ENCODE results near the gene RAP1GDS1. TPM values are rescaled to one million over a fixed set of nuclear protein-coding genes. Genes with fewer than 3 reads are reported as not detected.
"Not testable (repeated sequence)": the region's sequence is repeated elsewhere in the genome, so short reads cannot be mapped to it uniquely, and the experiment has no call there.

RAP1GDS1 gene
- total RNA-seq, 1 experiment from 2014 or later: 27.9 TPM

DNA sequence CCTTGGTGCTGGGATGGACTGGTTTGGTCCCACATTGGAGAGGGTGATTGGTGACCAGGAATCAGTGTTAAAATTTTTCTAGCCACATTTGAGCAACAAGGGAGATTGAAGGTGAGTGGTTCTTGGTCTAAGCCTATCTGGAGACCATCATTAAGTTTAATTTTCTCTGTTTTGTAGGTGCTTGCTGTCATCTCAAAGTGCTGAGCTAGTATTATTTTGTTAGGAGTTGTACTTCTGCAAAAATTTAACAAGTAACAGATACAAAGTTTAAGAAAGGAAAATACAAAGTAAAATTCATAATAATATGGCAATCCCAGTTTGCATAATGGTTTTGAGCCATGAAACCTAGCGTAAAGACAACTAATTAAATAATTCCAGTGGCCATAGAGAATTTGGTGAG is 66.5 kb downstream of the RAP1GDS1 start:
- Mint-ChIP-seq H3K27me3 (ENCODE audit: unreplicated experiment) (no peaks in the 10 kb centered on the region), H3K27ac (ENCODE audit: unreplicated experiment) (no peak overlapping the region), H3K4me1 (ENCODE audit: low read depth, unreplicated experiment) (no peaks in the 10 kb centered on the region), H3K36me3 (ENCODE audit: insufficient read depth, unreplicated experiment) (peaks cover 7% of the 10 kb centered on the region), H3K4me3 (ENCODE audit: low read depth, unreplicated experiment) (no peak overlapping the region), H3K9me3 (ENCODE audit: low read depth, unreplicated experiment) (peaks cover 6% of the 10 kb centered on the region)
- CTCF ChIA-PET: no interaction called here
- TF ChIP-seq, protein P1, sequence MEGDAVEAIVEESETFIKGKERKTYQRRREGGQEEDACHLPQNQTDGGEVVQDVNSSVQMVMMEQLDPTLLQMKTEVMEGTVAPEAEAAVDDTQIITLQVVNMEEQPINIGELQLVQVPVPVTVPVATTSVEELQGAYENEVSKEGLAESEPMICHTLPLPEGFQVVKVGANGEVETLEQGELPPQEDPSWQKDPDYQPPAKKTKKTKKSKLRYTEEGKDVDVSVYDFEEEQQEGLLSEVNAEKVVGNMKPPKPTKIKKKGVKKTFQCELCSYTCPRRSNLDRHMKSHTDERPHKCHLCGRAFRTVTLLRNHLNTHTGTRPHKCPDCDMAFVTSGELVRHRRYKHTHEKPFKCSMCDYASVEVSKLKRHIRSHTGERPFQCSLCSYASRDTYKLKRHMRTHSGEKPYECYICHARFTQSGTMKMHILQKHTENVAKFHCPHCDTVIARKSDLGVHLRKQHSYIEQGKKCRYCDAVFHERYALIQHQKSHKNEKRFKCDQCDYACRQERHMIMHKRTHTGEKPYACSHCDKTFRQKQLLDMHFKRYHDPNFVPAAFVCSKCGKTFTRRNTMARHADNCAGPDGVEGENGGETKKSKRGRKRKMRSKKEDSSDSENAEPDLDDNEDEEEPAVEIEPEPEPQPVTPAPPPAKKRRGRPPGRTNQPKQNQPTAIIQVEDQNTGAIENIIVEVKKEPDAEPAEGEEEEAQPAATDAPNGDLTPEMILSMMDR (IDR thresholded peaks at IDR 0.05; ENCODE audit: unreplicated experiment): no peak
- DNase-seq: no peak
- no TSS peak for BruUV-seq (replicated peaks)
- intact Hi-C loops (cut with micrococcal nuclease; ENCODE audit: unreplicated experiment): no loop called here

DNA sequence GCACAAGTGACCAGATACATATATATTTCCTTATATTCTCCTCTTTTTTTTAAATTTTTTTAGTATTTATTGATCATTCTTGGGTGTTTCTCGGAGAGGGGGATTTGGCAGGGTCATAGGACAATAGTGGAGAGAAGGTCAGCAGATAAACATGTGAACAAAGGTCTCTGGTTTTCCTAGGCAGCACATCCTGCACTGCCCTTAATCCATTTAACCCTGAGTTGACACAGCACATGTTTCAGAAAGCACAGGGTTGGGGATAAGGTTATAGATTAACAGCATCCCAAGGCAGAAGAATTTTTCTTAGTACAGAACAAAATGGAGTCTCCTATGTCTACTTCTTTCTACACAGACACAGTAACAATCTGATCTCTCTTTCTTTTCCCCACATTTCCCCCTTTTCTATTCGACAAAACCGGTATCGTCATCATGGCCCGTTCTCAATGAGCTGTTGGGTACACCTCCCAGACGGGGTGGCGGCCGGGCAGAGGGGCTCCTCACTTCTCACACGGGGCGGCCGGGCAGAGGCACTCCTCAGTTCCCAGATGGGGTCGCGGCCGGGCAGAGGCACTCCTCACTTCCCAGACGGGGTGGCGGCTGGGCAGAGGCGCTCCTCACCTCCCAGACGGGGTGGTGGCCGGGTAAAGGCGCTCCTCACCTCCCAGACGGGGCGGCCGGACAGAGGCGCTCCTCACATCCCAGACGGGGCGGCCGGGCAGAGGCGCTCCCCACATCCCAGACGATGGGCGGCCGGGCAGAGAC is 68.9 kb downstream of the RAP1GDS1 start:
- H3K4me3 Mint-ChIP-seq (ENCODE audit: low read depth, unreplicated experiment); H3K27me3 Mint-ChIP-seq (ENCODE audit: unreplicated experiment); H3K4me1 Mint-ChIP-seq (ENCODE audit: low read depth, unreplicated experiment); intact Hi-C loops (cut with micrococcal nuclease; ENCODE audit: unreplicated experiment); DNase-seq; CTCF ChIA-PET; H3K36me3 Mint-ChIP-seq (ENCODE audit: insufficient read depth, unreplicated experiment); H3K9me3 Mint-ChIP-seq (ENCODE audit: low read depth, unreplicated experiment); BruUV-seq (replicated peaks); H3K27ac Mint-ChIP-seq (ENCODE audit: unreplicated experiment): not testable (repeated sequence)

DNA sequence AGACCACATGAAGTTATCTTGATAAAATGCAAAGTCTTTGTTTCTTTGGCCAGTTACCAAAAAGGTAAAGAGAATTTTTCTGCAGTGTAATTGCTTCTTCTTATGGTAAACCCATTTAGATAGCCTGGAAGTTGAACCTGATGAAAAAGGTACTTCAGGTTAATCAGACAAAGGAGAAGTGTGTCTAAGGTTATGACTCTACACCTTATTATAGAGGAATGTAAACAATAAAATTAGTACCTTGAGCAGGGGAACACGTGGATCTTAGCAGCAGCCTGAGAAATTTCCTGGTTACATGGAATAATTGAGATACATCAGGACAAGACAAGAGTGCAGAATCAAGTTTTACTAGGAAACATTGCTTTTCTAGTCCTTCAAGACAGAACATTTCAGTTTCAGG is 70.8 kb downstream of the RAP1GDS1 start:
- no peaks in the 10 kb centered on the region for H3K27me3 Mint-ChIP-seq (ENCODE audit: unreplicated experiment)
- H3K27ac Mint-ChIP-seq (ENCODE audit: unreplicated experiment): no peak overlapping the region
- BruUV-seq (replicated peaks): no TSS peak
- TF ChIP-seq, protein P1 (IDR thresholded peaks at IDR 0.05; ENCODE audit: unreplicated experiment): no peak
- intact Hi-C loops (cut with micrococcal nuclease; ENCODE audit: unreplicated experiment): no loop called here
- H3K4me1 Mint-ChIP-seq (ENCODE audit: low read depth, unreplicated experiment): no peaks in the 10 kb centered on the region
- H3K36me3 Mint-ChIP-seq (ENCODE audit: insufficient read depth, unreplicated experiment): peaks cover 7% of the 10 kb centered on the region
- CTCF ChIA-PET: no interaction called here
- no peak for DNase-seq
- H3K4me3 Mint-ChIP-seq (ENCODE audit: low read depth, unreplicated experiment): no peak overlapping the region
- H3K9me3 Mint-ChIP-seq (ENCODE audit: low read depth, unreplicated experiment): peaks cover 6% of the 10 kb centered on the region

DNA sequence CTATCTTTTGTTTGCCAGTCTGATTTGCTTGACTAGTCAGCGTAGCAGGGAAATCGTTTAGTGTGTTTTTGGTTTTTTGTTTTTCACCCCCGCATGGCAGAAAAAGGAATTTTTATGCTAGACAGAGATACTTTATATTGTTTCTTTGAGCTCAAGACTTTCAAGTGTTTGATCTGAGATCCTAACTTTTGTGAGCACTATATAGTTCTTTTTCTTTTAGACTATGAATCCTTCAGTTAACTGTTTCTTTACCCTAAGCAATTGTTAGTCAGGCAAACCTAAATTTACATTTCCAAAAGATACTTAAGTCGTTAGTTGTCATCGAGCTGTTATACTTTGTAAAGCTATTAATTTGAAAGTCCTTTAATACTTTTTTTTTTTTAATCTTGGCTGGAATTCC is 73.3 kb downstream of the RAP1GDS1 start:
- H3K27ac Mint-ChIP-seq (ENCODE audit: unreplicated experiment): no peak overlapping the region
- intact Hi-C loops (cut with micrococcal nuclease; ENCODE audit: unreplicated experiment): no loop called here
- CTCF ChIA-PET: interaction anchor here (0.7 kb wide), 1 partner anchor 376 kb away, joined by 6 read pairs; no protein-coding TSS in a partner anchor

More for the DNA sequence above, 73.3 kb downstream of the RAP1GDS1 start:
- no peak for DNase-seq
- H3K36me3 Mint-ChIP-seq (ENCODE audit: insufficient read depth, unreplicated experiment): peaks cover 7% of the 10 kb centered on the region
- H3K27me3 Mint-ChIP-seq (ENCODE audit: unreplicated experiment): no peaks in the 10 kb centered on the region
- H3K4me1 Mint-ChIP-seq (ENCODE audit: low read depth, unreplicated experiment): no peaks in the 10 kb centered on the region
- no TSS peak for BruUV-seq (replicated peaks)
- TF ChIP-seq, protein P1 (IDR thresholded peaks at IDR 0.05; ENCODE audit: unreplicated experiment): no peak
- peaks cover 6% of the 10 kb centered on the region for H3K9me3 Mint-ChIP-seq (ENCODE audit: low read depth, unreplicated experiment)
- H3K4me3 Mint-ChIP-seq (ENCODE audit: low read depth, unreplicated experiment): no peak overlapping the region
